HG02852 (cell line): ENCODE results near the gene FAM72C.
A peak's percentile ranks its signal among the peaks of the same experiment; 100 is the strongest.
"Not testable (repeated sequence)": the region's sequence is repeated elsewhere in the genome, so short reads cannot be mapped to it uniquely, and the experiment has no call there.

Experiments used
- ATAC-seq: cut with Tn5 transposase; IDR thresholded peaks from one replicate; pipeline ENCODE4 v1.9.1; 2021; ENCODE audit warnings: mild to moderate bottlenecking, moderate library complexity; ENCODE audit not compliant: unreplicated experiment

FAM72C gene

GRCh38 chr1:143971924-143972700 is at the start of gene FAM72C:
Gene FAM72C, minus strand, starts transcription at chr1:143971986. Its CDS starts 845 bp downstream, at chr1:143971141.
- ATAC-seq: peak; percentile 80

- ATAC-seq: peak; percentile 81
Measured at GRCh38 chr1:144020001-144020738, 48.4 kb upstream of the FAM72C start.

GRCh38 chr1:144019101-144019500 is 47.3 kb upstream of the FAM72C start:
- ATAC-seq: not testable (repeated sequence)

GRCh38 chr1:144015180-144015966 is 43.6 kb upstream of the FAM72C start:
- ATAC-seq: not testable (repeated sequence)

GRCh38 chr1:144014528-144014927 is 42.7 kb upstream of the FAM72C start:
- ATAC-seq: not testable (repeated sequence)

GRCh38 chr1:144014121-144014520 is 42.3 kb upstream of the FAM72C start:
- ATAC-seq: not testable (repeated sequence)

- ATAC-seq: peak; percentile 99
Measured at GRCh38 chr1:144012168-144012733, 40.5 kb upstream of the FAM72C start.

GRCh38 chr1:144009410-144009809 is 37.6 kb upstream of the FAM72C start:
- ATAC-seq: peak; percentile 49

GRCh38 chr1:144004259-144004658 is 32.5 kb upstream of the FAM72C start:
- not testable (repeated sequence) for ATAC-seq

GRCh38 chr1:144003306-144004029 is 31.7 kb upstream of the FAM72C start:
- not testable (repeated sequence) for ATAC-seq

GRCh38 chr1:144002141-144002881 is 30.5 kb upstream of the FAM72C start:
- ATAC-seq: peak; percentile 72

GRCh38 chr1:144001077-144001476 is 29.3 kb upstream of the FAM72C start:
- ATAC-seq: not testable (repeated sequence)

GRCh38 chr1:143996020-143996419 is 24.2 kb upstream of the FAM72C start:
- not testable (repeated sequence) for ATAC-seq

- not testable (repeated sequence) for ATAC-seq
Measured at GRCh38 chr1:143993301-143993907, 21.6 kb upstream of the FAM72C start.

GRCh38 chr1:143990699-143991098 is 18.9 kb upstream of the FAM72C start:
- not testable (repeated sequence) for ATAC-seq

- not testable (repeated sequence) for ATAC-seq
Measured at GRCh38 chr1:143989719-143990118, 17.9 kb upstream of the FAM72C start.

GRCh38 chr1:143989427-143989712 is 17.6 kb upstream of the FAM72C start:
- ATAC-seq: not testable (repeated sequence)

GRCh38 chr1:143988602-143989426 is 17.0 kb upstream of the FAM72C start:
- not testable (repeated sequence) for ATAC-seq
